PFSK-1 (cell line): ENCODE results near the gene FOXR1.

Source experiments
- FOXP2 ChIP-seq: optimal IDR thresholded peaks from 2 replicates; pipeline ENCODE3; 2011; ENCODE audit warnings: borderline replicate concordance, control low read depth, inconsistent platforms; ENCODE audit not compliant: insufficient read depth; ENCODE audit errors: extremely low read length, extremely low read depth
- POLR2AphosphoS5 ChIP-seq: IDR thresholded peaks from 2 replicates; pipeline ENCODE4 v1.6.1; 2012; ENCODE audit warnings: low read depth, mild to moderate bottlenecking, control low read depth, low read length, moderate library complexity
- SIN3A ChIP-seq: IDR thresholded peaks from 2 replicates; pipeline ENCODE4 v1.6.1; 2012; ENCODE audit warnings: mild to moderate bottlenecking, low read length, moderate library complexity, borderline replicate concordance; ENCODE audit not compliant: insufficient read depth
- TAF1 ChIP-seq: IDR thresholded peaks from 2 replicates; pipeline ENCODE4 v1.6.1; 2012; ENCODE audit warnings: low read length, control low read depth, borderline replicate concordance; ENCODE audit not compliant: insufficient read depth
- TF ChIP-seq, protein P1 (sequence below), 2 experiments: IDR thresholded peaks; 2 replicates each; pipeline versions ENCODE4 v1.6.1 to v1.8.0; 2011 to 2012; ENCODE audit warnings: low read depth in 2 of 2, low read length in 2 of 2, control low read depth in 1 of 2, inconsistent platforms in 1 of 2, mild to moderate bottlenecking in 1 of 2, moderate library complexity in 1 of 2; ENCODE audit not compliant: insufficient read depth in 1 of 2

FOXR1 gene

DNA sequence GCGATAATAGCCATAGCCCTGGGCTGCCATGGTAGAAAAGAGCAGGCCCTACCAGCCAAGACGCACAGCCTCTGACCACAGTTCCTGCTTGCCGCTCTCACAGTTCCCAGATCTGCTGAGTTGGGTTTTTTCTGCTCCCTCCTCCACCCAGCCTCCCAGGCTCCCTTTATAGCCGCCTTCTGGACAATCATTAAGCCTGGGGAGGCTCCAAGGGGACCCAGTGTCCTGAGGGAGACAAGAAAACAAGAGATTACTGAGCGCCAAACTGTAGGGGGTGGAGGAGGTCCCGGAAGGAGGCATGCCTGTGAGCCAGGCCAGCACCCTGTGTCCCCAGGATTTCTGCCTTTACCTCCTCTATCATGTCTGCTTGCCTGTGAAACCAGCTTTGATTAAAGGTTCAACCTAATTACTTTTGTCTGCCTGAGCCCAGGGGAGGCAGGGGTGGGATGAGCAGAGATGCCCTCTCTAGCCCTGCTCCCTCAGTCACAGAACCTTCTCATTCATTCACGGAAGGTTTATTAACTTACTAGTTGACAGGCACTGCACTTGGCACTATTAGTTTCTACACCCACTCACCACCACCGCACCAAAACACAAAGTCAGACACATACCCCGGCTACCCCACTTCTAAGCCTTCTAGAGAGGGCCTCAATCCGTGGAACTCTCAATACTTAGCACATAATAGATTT lies 57.9 kb downstream of the FOXR1 start:
- no peak for TF ChIP-seq POLR2AphosphoS5
- TF ChIP-seq TAF1: no peak
- no peak for TF ChIP-seq FOXP2
- TF ChIP-seq, protein P1, sequence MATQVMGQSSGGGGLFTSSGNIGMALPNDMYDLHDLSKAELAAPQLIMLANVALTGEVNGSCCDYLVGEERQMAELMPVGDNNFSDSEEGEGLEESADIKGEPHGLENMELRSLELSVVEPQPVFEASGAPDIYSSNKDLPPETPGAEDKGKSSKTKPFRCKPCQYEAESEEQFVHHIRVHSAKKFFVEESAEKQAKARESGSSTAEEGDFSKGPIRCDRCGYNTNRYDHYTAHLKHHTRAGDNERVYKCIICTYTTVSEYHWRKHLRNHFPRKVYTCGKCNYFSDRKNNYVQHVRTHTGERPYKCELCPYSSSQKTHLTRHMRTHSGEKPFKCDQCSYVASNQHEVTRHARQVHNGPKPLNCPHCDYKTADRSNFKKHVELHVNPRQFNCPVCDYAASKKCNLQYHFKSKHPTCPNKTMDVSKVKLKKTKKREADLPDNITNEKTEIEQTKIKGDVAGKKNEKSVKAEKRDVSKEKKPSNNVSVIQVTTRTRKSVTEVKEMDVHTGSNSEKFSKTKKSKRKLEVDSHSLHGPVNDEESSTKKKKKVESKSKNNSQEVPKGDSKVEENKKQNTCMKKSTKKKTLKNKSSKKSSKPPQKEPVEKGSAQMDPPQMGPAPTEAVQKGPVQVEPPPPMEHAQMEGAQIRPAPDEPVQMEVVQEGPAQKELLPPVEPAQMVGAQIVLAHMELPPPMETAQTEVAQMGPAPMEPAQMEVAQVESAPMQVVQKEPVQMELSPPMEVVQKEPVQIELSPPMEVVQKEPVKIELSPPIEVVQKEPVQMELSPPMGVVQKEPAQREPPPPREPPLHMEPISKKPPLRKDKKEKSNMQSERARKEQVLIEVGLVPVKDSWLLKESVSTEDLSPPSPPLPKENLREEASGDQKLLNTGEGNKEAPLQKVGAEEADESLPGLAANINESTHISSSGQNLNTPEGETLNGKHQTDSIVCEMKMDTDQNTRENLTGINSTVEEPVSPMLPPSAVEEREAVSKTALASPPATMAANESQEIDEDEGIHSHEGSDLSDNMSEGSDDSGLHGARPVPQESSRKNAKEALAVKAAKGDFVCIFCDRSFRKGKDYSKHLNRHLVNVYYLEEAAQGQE (IDR thresholded peaks at IDR 0.05; ENCODE audit: insufficient read depth in 1 of 2, low read depth in 2 of 2, low read length in 2 of 2): no peak
- TF ChIP-seq SIN3A: no peak

DNA sequence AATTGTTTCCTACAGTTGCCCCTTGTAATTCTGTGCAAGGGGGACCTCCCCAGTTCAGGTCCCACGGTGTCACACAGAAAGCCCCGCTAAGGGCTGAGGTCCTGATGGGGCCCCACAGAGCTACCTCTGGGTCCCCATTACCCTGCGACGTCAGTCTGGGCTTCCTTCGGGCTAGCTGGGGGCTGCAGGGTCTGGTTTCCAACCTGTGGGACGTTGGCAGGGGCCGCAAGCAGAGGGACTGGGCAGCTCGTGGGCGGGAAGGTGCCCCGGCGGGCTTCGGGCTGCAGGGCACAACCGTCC lies 58.4 kb downstream of the FOXR1 start:
- TF ChIP-seq POLR2AphosphoS5: no peak
- no peak for TF ChIP-seq TAF1
- TF ChIP-seq, protein P1 (IDR thresholded peaks at IDR 0.05; ENCODE audit: insufficient read depth in 1 of 2, low read depth in 2 of 2, low read length in 2 of 2): no peak
- TF ChIP-seq SIN3A: no peak
- no peak for TF ChIP-seq FOXP2

DNA sequence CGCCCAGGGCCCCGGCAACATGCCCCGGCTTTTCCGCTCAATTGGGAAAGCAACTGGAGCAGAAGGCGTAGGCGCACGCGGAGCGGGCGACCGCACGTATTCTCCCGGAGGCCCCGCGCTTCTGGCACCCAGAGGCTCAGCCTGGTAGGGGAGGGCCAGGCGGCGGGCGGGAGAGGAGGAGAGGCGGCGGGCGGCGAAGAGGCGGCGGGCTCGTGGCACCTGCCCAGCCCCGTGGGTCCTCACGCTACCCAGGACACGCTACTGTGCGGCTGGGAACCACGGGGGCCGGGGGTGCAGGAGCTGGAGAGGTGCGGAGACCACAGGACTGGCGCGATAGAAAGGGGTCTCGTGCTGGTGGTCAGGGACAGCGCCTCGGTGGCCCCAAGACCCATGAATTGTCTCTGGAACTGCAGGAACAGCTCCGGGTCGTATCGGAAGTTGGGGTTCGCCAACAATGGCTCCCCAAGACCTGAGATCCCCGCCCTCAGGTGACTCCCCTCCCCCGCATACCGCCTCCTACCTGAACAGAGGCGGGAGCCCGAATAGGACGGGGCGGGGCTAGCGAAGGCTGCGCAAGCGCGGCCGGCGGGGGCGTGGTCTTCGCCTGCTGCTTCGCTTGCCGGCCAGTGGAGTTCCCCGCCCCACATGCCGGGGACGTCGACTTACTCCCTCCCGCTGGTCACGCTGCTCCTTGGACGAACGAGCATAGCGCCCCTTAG lies 58.9 kb downstream of the FOXR1 start, which contains the start of gene SLC37A4:
TSS of gene SLC37A4 (minus strand) at position 549 of the 719 bp plus-strand sequence.
- TF ChIP-seq POLR2AphosphoS5 (peak; percentile 83), TAF1 (peak; percentile 35; the same call in 1 of the 2 replicates), FOXP2 (peak; percentile 87)
- TF ChIP-seq, protein P1 (IDR thresholded peaks at IDR 0.05; ENCODE audit: insufficient read depth in 1 of 2, low read depth in 2 of 2, low read length in 2 of 2): no peak
